Measurements from ENCODE around the gene PTTG1IP.
"Not testable (repeated sequence)": the region's sequence is repeated elsewhere in the genome, so short reads cannot be mapped to it uniquely, and the experiment has no call there.

Gene PTTG1IP

DNA sequence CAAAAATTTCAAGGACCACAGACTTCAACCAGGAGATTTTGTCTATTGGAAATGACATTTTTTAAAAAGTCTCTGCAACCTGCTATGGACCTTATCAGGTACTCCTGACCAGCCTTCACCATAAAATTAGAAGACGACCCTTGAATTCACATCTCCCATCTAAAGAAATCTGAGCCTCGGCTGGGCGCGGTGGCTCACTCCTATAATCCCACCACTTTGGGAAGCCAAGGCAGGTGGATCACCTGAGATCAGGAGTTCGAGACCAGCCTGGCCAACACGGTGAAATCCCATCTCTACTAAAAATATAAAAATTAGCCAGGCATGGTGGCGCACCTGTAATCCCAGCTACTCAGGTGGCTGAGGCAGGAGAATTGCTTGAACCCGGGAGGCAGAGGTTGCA is 5.7 kb upstream of the PTTG1IP start:
- DNase-seq, result not testable (repeated sequence)

DNA sequence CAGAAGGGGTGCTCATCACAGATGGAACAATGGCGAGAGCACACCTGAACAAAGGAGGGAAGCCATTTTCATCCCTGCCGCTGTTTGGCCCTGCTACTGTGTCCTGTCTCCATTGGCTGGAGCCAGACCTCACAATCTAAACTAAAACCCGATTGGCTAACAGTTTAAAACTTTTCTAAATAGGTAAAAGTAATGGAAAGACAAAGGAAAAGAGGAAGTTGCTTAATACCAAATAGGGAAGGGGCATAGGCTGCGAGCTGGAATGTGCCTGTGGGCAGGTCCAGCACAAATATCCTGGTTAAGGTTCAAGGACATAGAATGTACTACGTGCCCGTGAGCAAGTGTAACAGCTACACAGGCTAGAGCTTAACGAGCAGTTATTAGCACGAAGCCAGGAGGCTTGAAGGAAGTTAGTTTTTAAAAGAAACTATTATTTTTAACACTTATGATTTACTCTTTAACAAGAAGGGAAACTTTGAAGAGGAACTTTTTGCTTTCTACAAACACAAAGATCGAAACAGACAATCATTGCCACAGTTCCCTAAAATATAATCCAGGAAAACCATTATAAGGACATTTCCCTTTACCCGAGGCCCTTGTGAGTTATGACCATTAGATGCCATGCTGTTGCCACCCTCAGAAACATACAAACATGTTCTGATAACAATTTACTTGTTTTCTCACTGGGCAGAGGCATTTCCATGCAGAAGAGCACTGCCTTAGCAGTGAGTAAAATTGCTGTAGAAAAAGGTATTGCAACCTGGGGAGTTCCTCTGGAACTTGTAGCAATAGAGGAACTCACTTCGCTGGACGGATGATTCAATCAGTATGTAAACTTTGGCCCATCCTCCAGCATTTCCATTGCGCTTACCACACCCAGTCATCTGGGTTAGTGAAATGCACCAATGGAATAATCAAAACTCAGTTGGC is 4.8 kb upstream of the PTTG1IP start:
- no peak for DNase-seq

DNA sequence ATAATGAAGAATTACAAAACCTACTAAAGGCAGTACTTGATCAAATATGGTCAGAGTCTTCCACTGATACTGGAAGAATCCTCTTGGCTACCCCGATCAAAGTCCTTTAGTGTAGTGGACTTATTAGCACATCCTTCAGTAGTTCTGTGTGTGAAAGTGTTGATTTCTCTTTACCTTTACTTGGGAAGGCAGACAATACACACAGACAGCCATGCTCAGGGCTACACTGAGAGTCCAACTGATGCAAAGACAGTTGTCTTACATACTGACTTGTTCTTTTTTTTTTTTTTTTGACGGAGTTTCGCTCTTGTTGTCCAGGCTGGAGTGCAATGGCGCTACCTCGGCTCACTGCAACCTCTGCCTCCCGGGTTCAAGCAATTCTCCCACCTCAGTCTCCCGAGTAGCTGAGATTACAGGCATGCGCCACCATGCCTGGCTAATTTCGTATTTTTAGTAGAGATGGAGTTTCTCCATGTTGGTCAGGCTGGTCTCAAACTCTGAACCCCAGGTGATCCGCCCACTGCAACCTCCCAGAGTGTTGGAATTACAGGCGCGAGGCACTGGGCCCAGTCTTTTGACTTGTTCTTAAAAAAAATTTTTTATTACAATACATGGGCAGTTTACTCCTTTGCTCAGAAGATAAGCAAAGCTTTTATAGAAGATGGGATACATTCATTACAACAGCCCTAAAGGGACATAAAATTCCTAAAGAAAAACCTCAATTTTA is 3.5 kb upstream of the PTTG1IP start:
- DNase-seq, result no peak

- no peak for DNase-seq
These were observed 1.8 kb upstream of the PTTG1IP start for GRCh38 chr21:44875316-44875700.

DNA sequence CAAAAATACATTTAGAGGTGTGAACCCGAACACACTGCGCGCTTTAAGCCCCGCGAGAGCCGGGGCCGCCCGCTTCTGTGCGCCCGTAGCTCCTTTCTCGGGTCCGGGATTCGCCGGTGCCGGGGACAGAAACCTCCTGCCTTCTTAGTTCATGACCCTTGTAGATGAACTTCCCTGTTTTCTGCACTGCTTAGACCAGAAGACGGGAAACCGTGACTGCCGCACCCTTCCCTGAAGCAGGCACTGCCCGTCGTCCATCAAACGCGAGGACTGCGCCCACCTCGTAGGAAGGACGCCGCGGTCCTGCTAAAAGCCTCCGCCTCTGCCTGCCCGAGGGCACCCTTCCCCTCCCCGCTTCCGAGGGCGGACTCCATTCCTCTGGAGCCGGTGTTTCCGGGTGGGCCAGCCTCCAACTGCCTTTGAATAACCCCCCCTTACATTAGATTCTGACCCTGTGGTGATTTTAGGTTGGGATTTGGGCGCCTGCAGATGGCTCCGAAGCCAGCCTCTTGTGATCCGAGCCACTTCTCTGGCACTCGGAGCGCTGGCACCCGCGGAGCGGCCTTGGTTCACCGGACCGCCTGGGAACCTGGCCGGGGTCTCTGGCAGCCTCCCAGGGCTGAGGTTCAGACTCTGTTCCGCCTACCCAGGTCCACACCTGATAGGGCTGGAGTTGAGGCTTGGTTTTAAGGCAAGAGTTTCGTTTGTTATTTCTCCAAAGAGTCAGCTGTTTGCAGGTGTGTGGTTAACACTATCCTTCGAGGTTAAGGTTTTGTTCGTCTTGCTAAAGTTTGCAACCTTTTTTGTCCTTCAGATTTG is 1.2 kb upstream of the PTTG1IP start:
- DNase-seq, result no peak

DNA sequence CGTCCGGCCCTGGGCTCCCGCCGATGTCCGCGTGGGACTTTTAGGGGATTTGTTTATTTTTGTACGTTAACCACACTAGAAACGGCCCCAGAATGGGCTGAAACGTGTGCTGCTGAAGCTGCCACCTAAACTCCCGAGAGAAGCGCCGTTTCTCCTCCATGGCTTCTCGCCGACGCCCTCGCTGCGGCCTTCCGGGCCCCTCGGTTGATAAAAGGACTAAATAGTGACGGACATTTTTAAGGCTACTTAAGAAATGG is 678 bp upstream of the PTTG1IP start:
- DNase-seq, result peak; percentile 29

DNA sequence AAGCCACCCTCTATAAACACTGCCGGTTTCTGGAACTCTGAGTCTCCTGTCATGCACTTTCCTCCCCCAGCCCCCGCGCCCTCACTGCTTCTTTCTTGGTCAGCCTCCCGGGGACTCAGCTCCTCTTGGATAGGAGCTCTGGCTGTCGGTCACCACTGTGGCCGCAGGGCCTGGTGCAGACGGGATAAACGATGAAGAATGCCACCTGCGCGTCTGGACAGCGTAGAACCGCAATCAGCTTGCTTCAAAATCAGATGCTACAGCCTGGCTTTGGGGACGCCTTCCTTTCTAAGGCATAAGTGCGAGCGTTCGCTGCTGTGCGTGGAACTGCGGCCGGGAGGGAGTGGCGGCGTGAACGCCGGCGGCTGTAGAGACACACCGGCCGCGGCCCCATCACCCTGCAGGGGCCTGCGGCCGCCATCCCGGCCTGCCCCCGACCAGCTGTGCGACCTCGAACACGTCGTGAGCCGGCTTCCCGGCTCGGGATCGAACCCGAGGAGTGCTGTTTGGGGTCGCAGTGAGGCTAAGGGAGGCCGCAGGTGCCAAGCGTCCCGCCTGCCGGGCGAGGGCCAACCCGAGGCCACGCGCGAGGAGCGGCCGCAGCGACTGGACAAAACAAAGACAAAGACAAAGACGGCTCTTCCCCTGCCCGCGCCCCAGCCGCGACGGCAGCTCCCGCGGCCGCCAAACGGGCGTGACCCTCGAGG is 688 bp downstream of the PTTG1IP start:
- DNase-seq, result no peak

- DNase-seq, result no peak
These were observed 1.2 kb downstream of the PTTG1IP start for GRCh38 chr21:44872323-44872648.

DNA sequence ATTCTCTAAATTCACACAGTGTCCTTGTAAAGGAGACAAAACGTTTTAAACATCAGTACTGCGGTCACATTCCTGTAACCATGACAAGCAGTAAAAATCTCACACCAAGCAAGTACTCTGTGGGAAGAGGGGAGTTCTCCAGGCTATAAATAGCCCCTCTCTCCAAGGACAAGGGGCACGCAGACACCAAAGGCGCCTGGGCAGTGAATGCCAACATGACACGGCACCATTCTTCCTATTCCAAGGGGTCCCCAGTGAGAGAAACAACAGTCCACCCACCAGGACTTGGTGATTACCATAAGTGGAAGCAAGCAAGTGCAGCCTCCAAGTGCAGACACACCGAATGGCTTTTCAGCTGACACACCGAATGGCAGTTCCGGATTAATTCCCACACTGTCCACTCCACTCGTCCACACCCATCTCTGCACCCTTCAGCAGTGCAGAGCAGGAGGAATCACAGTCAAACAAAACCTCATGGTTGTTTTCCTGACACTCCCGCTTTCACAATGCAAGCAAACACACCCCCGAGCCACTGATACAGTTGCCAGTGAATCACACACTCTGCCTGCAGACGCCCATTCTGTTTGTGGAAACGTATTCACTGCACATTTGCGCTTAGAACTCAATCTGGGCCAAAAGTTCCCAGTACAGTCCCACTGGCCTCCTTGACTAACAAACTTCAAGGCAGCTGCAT is 1.8 kb downstream of the PTTG1IP start:
- DNase-seq, result no peak

DNA sequence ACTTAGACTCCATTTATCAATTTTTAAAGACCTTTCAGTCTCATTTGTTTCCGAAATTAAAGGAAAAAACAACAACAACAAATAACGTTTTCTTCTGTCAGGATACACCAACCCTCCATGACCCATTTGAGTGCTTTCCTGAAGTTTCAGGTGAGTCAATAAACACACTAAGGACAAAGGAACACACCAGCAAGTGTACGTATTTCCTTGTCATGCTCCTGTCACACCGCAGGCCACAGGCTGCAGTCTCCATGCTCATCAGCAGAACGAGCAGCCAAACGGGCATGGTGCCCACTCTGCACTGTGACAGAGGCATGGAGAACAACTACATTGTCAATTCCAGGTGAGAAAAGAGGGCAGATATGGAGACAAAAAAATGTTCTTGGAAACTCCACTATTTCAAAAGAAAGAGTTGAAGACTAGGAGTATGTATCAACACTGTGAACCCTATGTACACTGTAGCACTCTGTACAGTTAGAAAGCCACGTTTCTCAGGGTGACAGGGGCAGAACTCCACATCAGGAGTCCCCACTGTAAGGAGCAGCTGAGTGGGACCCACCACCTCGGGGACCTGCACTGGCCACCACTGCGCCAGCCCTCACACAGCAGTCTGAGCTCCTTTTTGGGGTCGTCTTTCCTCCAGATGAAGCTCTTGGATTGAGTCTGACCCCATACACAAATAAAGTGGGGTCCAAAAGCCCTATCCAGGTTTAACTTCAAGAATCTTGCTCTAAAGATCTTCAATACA is 2.6 kb downstream of the PTTG1IP start:
- no peak for DNase-seq

DNA sequence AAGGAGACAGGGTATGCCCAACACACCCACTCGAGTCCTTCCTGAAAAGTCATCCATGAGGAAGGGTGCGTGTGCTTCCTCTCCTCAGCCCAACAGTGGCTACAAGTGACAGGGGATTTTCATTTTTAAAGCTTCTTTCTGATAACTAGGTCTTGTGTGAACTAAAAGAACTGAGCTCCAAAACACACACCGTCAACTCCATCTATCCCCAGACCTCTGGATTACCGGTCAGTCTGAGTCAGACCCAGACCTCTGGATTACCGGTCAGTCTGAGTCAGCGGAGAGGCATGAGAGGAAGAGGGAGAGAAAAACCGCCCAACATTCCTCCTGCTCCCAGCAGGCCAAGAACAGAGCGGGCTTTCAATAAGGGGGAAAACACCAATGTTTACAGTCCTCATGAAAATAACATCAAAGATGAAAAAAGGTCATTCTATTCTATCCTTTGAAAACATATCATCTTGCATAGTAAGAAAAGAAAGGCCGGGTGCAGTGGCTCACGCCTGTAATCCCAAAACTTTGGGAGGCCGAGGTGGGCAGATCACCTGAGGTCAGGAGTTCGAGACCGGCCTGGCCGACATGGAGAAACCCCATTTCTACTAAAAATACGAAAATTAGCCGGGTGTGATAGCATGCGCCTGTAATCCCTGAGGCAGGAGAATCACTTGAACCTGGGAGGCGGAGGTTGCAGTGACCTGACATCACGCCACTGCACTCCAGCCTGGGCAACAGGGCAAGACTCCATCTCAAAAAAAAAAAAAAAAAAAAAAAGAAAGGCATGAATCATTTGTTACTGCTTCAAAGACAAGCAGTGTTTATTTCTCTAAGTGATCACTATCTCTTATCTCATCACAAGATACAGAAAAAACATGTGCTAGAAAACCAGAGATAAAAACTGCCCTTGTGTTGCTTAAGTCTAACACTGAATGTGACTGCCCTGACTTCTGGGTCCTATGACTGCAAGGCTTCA is 3.4 kb downstream of the PTTG1IP start:
- DNase-seq, result no peak

GRCh38 chr21:44868707-44869106 is 4.8 kb downstream of the PTTG1IP start:
- DNase-seq, result no peak

- no peak for DNase-seq
These were observed 5.3 kb downstream of the PTTG1IP start for GRCh38 chr21:44867999-44868700.

GRCh38 chr21:44867464-44867863 is 6.0 kb downstream of the PTTG1IP start:
- no peak for DNase-seq

DNA sequence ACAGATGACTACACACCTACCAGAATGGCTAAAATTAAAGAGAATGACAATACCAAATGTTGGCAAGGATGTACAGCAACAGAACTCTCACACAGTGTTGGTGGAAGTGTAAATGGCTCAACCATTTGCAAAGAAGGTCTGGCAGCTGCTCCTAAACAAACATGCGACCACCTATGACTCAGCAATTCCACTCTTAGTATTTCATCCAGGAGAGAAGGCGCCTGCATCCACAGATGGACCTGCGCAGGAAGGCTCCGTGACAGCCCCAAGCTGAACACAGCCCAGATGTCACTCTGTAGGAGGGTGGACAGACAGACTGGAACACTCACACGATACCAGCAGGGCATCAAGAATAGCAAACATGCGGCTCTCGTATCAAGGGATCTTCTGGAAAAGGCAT is 6.7 kb downstream of the PTTG1IP start:
- DNase-seq, result peak; percentile 85

DNA sequence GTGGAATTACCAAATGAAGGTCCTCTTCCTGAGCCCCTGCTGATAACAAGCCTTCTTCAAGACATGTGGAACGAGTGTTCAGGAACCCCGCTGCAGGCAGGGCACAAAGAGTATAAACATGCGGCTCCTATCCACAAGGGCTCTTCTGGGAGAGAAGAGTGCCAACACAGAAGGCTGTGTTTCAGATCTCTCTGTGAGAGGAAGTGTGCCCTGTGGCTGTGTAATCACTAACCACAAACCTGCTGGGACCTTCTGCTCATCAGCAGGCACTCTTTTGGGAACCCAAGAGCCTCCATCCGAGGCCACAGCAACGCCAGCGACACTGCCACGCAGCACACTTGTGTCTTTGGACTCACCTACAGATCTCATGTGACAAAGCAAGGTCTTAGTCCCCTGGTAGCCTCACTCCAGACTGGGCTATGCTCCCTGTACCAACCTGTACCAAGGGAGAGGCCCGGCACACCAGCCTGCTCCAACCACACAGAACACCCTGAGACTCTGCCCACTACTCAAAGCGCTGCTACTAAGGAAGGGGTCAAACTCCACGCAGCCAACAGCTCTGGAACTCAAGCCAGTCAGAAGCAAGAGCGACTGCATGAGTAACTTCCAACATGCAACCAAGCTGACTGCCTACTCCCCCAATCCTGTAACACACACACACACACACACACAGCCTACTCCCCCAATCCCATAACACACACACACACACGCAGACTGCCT is 7.8 kb downstream of the PTTG1IP start:
- DNase-seq, result peak; percentile 11

DNA sequence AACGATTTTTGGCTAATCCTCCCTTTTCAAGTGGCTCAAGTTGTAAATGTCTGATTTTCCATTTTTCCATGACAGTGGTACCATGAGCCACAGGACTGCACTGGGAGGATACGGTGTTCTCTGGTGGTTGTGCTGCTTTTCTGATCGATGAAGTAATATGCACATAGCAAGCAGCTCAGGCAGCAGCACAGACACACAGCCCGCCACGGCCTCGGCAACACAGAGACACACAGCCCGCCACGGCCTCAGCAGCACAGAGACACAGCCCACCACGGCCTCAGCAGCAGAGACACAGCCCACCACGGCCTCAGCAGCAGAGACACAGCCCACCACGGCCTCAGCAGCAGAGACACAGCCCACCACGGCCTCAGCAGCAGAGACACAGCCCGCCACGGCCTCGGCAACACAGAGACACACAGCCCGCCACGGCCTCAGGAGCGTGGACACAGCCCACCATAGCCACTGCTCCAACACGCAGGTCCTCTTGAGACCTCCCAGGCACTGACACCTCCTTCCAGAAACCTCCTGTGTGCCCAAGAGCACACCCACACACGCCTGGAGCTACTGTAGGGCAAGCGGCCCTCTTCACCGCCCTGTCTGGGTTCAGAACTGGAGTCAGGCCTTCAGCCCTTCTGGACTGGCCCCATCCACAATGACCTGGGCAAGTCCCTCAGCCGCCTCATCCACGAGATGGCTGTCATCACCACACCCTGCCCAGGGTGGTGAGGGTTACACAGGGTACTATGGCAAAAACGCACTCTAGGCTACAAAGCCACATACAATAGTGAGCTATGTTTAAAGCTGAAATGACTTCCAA is 10.4 kb downstream of the PTTG1IP start:
- no peak for DNase-seq

GRCh38 chr21:44858791-44859190 is 14.7 kb downstream of the PTTG1IP start:
- no peak for DNase-seq
